Keratinocyte (primary cell): Measurements from ENCODE around the gene PIP4P1. TPM values are rescaled to one million over a fixed set of nuclear protein-coding genes. Genes with fewer than 3 reads are reported as not detected.

Experiments used
- DNase-seq: peaks from one replicate; pipeline ENCODE4 v3.0.0-alpha.2; 2011; ENCODE audit warnings: low read depth, missing footprints, low spot score
- FAIRE-seq: peaks from 2 replicates; lab custom pipeline; 2011; peaks lifted over from hg19 to GRCh38; lab: Jason Lieb, UNC
- H2AFZ ChIP-seq: 2 replicates; pipeline ENCODE4 v1.6.0; 2012; ENCODE audit warnings: low read length, control low read depth, inconsistent platforms; ENCODE audit not compliant: control insufficient read depth
- H3K27ac ChIP-seq: 2 replicates; pipeline ENCODE4 v1.5.1; 2011; ENCODE audit warnings: low read length; ENCODE audit not compliant: control insufficient read depth, insufficient read depth
- H3K27me3 ChIP-seq: 3 replicates; pipeline ENCODE4 v1.6.0; 2011; ENCODE audit warnings: low read length; ENCODE audit not compliant: control insufficient read depth, insufficient read depth; ENCODE audit errors: extremely low read depth
- H3K36me3 ChIP-seq, 2 experiments: 2 replicates in 1 of 2; 3 replicates in 1 of 2; pipeline ENCODE4 v1.5.1; 2011; ENCODE audit warnings: low read length in 2 of 2, mild to moderate bottlenecking in 1 of 2; ENCODE audit not compliant: control insufficient read depth in 2 of 2, insufficient read depth in 2 of 2; ENCODE audit errors: extremely low read depth in 1 of 2
- H3K4me1 ChIP-seq: 3 replicates; pipeline ENCODE4 v1.5.1; 2011; ENCODE audit warnings: low read length; ENCODE audit not compliant: control insufficient read depth, insufficient read depth; ENCODE audit errors: extremely low read depth
- H3K4me2 ChIP-seq: 3 replicates; pipeline ENCODE4 v1.6.0; 2011; ENCODE audit warnings: low read depth, low read length; ENCODE audit not compliant: control insufficient read depth, insufficient read depth; ENCODE audit errors: extremely low read depth
- H3K4me3 ChIP-seq, 3 experiments: fragments of 200-600 bp in 1 of 3; sonication (generic) in 1 of 3; 2 replicates in 2 of 3; 3 replicates in 1 of 3; pipeline ENCODE4 v1.5.1; 2011 to 2016; ENCODE audit warnings: low read length in 3 of 3, mild to moderate bottlenecking in 3 of 3, control low read depth in 2 of 3, inconsistent platforms in 1 of 3, low read depth in 1 of 3, mixed read lengths in 1 of 3, mixed run types in 1 of 3, moderate library complexity in 1 of 3; ENCODE audit not compliant: control insufficient read depth in 2 of 3, insufficient read depth in 2 of 3; ENCODE audit errors: extremely low read depth in 1 of 3
- H3K79me2 ChIP-seq: 2 replicates; pipeline ENCODE4 v1.6.0; 2012; ENCODE audit warnings: low read length; ENCODE audit not compliant: control insufficient read depth, insufficient read depth
- H3K9ac ChIP-seq: 3 replicates; pipeline ENCODE4 v1.6.0; 2011; ENCODE audit warnings: low read length; ENCODE audit not compliant: control insufficient read depth, insufficient read depth; ENCODE audit errors: extremely low read depth
- H3K9me1 ChIP-seq: 3 replicates; pipeline ENCODE4 v1.6.0; 2011; ENCODE audit warnings: low read length; ENCODE audit not compliant: control insufficient read depth, insufficient read depth; ENCODE audit errors: extremely low read depth
- H3K9me3 ChIP-seq: 2 replicates; pipeline ENCODE4 v1.5.1; 2012; ENCODE audit warnings: low read depth, low read length; ENCODE audit not compliant: control insufficient read depth
- H4K20me1 ChIP-seq: 3 replicates; pipeline ENCODE4 v1.6.0; 2011; ENCODE audit warnings: low read length; ENCODE audit not compliant: control insufficient read depth, insufficient read depth; ENCODE audit errors: extremely low read depth
- CTCF ChIP-seq, 3 experiments: IDR thresholded peaks in 1 of 3; conservative IDR thresholded peaks in 1 of 3; optimal IDR thresholded peaks in 1 of 3; 2 replicates in 2 of 3; 3 replicates in 1 of 3; pipeline versions ENCODE3 to v1.5.1; 2011; ENCODE audit warnings: low read length in 3 of 3, mild to moderate bottlenecking in 3 of 3, moderate library complexity in 2 of 3, control low read depth in 1 of 3, inconsistent platforms in 1 of 3; ENCODE audit not compliant: insufficient read depth in 2 of 3; ENCODE audit errors: extremely low read depth in 1 of 3
- EZH2 ChIP-seq: IDR thresholded peaks from one replicate; pipeline ENCODE4 v1.6.1; 2012; ENCODE audit warnings: inconsistent platforms, mild to moderate bottlenecking, low read length, moderate library complexity
- dilution Hi-C: fragments of 300-500 bp; cut with MboI; formaldehyde crosslinking; loops from one replicate; pipeline ENCODE4 v1.7.0; 2020; ENCODE audit warnings: low sequenced_read_pairs; ENCODE audit not compliant: extremely low pct_ligation_motif_present
- polyA plus RNA-seq, 5 experiments: library from polyadenylated mRNA; depleted of rRNA in 3 of 5; stranded (reverse) in 3 of 5; stranded (forward) in 1 of 5; unstranded in 1 of 5; fragments of >200 nt; gene quantifications; 1 replicate in 1 of 5; 2 replicates in 3 of 5; 3 replicates in 1 of 5; pipeline versions ENCODE4 v1.2.1 to v1.2.3, GENCODE V29; 2011 to 2012; ENCODE audit warnings: missing spikeins in 2 of 5, low read depth in 1 of 5, low replicate concordance in 1 of 5

The PIP4P1 gene
- polyA plus RNA-seq, 1 donor (not counting 4 experiments of a cell fraction or from before 2014, with no cell fraction given), result 35.6 TPM

GRCh38 chr14:20419419-20419818 is 41.8 kb downstream of the PIP4P1 start:
- no peaks in the 10 kb centered on the region for H3K4me1 ChIP-seq
- TF ChIP-seq EZH2 (no peak), CTCF (optimal IDR thresholded peaks at IDR 0.05 in 1 of 3, IDR thresholded peaks at IDR 0.05 in 1 of 3, conservative IDR thresholded peaks at IDR 0.05 in 1 of 3; ENCODE audit: extremely low read depth in 1 of 3, insufficient read depth in 2 of 3, low read length in 3 of 3) (no peak)
- H4K20me1 ChIP-seq, result no peaks in the 10 kb centered on the region
- dilution Hi-C loops, result no loop called here
- H2AFZ ChIP-seq, result no peak overlapping the region
- no peaks in the 10 kb centered on the region for H3K9me3 ChIP-seq
- DNase-seq, result no peak
- no peak overlapping the region for H3K4me2 ChIP-seq
- H3K4me3 ChIP-seq, result no peak overlapping the region
- no peaks in the 10 kb centered on the region for H3K9me1 ChIP-seq
- no peaks in the 10 kb centered on the region for H3K36me3 ChIP-seq
- H3K9ac ChIP-seq, result no peak overlapping the region
- H3K27me3 ChIP-seq, result no peaks in the 10 kb centered on the region
- H3K79me2 ChIP-seq, result no peaks in the 10 kb centered on the region
- no peak overlapping the region for H3K27ac ChIP-seq
- no peak for FAIRE-seq

- dilution Hi-C loops, result no loop called here
- H3K9me3 ChIP-seq, result no peaks in the 10 kb centered on the region
- FAIRE-seq, result no peak
- no peak overlapping the region for H3K9ac ChIP-seq
- no peaks in the 10 kb centered on the region for H3K27me3 ChIP-seq
- H3K79me2 ChIP-seq, result no peaks in the 10 kb centered on the region
- DNase-seq, result no peak
- H3K27ac ChIP-seq, result no peak overlapping the region
- H3K9me1 ChIP-seq, result no peaks in the 10 kb centered on the region
- H3K4me3 ChIP-seq, result no peak overlapping the region
- TF ChIP-seq CTCF (optimal IDR thresholded peaks at IDR 0.05 in 1 of 3, IDR thresholded peaks at IDR 0.05 in 1 of 3, conservative IDR thresholded peaks at IDR 0.05 in 1 of 3; ENCODE audit: extremely low read depth in 1 of 3, insufficient read depth in 2 of 3, low read length in 3 of 3) (no peak), EZH2 (no peak)
- no peaks in the 10 kb centered on the region for H3K4me1 ChIP-seq
- no peaks in the 10 kb centered on the region for H4K20me1 ChIP-seq
- H3K4me2 ChIP-seq, result no peak overlapping the region
- H3K36me3 ChIP-seq, result no peaks in the 10 kb centered on the region
- no peak overlapping the region for H2AFZ ChIP-seq
Observed at GRCh38 chr14:20418501-20418909, 42.7 kb downstream of the PIP4P1 start.
